Stimulated activated CD4-positive, alpha-beta T cell treated with anti-CD3 and anti-CD28 coated beads, Interleukin-15, amount 100 ng/mL, for 48 hours (primary cell): ENCODE results near the gene C4orf33.
"Not testable (repeated sequence)": the region's sequence is repeated elsewhere in the genome, so short reads cannot be mapped to it uniquely, and the experiment has no call there.

Source experiments
- DNase-seq, 2 donors: peaks; one replicate each; pipeline ENCODE4 v3.0.0-alpha.2; 2020; ENCODE audit warnings: low read depth in 2 of 2

Gene C4orf33, protein sequence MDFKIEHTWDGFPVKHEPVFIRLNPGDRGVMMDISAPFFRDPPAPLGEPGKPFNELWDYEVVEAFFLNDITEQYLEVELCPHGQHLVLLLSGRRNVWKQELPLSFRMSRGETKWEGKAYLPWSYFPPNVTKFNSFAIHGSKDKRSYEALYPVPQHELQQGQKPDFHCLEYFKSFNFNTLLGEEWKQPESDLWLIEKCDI

DNA sequence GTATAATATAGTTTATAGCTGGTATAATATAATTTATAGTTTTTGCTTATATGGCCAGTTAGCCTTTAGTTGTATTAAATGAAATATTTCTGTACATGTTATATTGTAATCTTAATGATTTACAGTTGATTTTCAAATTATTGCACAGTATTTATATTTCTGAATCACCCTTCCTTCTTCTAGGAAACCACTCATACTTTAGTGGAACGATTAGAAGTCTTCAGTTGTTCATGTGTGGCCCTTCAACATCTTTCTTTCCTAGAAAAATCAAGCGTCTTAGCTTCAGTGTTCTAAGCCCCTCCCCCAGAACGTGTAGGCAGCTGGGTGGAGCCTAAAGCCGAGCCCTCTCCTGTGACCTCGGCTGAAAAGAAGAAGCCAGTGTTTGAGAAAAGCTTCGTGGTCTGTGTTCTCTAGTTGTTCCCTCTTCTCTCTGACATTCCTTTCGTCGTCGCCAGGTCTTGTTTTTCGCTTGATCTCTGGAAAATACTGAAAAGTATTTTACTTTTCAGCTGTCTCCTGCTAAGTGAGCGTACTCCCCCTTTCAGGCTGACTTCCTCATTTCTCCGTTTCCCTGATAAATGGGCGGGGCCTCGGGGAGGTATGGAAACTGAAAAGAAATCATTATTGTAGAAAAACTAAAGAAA, at the start of gene C4orf33:
TSS of gene C4orf33 (plus strand) at position 342 of the 644 bp plus-strand sequence. CDS start 6,459 bp downstream, outside the sequence.
- peak; percentile 49 to 71 for DNase-seq

GRCh38 chr4:129059028-129059427, 36.9 kb upstream of the C4orf33 start:
- DNase-seq = no peak

GRCh38 chr4:129062580-129062979, 33.4 kb upstream of the C4orf33 start:
- DNase-seq = no peak

DNA sequence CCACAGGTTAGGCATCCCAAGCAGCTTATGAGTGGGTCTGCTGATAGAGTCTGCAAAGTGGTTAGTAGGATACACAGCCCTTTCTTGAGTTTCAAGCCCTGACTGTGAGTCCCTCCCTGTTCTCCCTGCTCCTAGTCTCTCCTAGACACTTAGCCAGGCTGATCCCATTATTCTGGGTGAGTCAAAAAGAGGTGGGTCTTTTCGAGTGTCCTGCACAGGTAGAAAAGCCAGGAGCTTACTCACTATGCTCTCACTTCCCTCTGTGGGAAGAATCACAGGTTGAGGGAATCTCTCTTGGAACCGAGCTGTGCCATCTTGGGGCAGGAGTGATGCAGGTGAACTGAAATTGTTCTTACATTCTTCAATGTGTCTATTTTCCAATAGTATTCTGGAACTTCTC, 32.3 kb upstream of the C4orf33 start:
- DNase-seq = no peak

- no peak for DNase-seq
These were observed 31.2 kb upstream of the C4orf33 start for GRCh38 chr4:129064717-129065116.

DNA sequence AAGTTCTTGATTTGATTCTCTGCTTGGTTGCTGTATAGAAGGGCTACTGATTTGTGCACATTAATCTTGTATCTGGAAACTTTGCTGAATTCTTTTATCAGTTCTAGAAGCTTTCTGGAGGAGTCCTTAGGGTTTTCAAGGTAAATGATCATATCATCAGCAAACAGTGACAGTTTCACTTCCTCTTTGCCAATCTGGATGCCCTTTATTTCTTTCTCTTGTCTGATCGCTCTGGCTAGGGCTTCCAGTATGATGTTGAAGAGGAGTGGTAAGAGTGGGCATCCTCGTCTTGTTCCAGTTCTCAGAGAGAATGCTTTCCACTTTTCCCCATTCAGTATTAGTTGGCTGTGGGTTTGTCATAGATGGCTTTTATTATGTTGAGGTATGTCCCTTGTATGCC, 26.4 kb upstream of the C4orf33 start:
- DNase-seq = not testable (repeated sequence)

GRCh38 chr4:129077326-129077725, 18.6 kb upstream of the C4orf33 start:
- DNase-seq = no peak

- no peak for DNase-seq
These were observed 15.8 kb upstream of the C4orf33 start for GRCh38 chr4:129080129-129080528.

- no peak for DNase-seq
These were observed 13.7 kb upstream of the C4orf33 start for GRCh38 chr4:129082302-129082701.

GRCh38 chr4:129085472-129085871, 10.5 kb upstream of the C4orf33 start:
- DNase-seq = no peak

DNA sequence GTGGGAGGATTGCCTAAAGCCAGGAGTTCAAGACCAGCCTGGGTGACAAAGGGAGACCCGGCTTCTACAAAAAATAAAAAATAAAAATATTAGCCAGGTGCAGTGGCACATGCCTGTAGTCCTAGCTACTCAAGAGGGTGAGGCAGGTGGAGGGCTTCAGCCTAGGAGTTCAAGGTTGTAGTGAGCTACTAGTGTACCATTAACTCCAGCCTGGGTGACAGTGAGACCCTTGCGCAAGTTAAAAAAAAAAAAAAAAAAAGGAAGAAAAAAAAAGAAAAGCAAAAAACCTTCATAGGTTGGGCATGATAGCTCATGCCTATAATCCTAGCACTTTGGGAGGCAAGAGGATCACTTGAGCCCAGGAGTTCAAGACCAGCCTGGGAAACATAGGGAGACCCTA, 8.4 kb upstream of the C4orf33 start:
- DNase-seq = no peak

GRCh38 chr4:129092631-129093190, 3.2 kb upstream of the C4orf33 start:
- DNase-seq = no peak

DNA sequence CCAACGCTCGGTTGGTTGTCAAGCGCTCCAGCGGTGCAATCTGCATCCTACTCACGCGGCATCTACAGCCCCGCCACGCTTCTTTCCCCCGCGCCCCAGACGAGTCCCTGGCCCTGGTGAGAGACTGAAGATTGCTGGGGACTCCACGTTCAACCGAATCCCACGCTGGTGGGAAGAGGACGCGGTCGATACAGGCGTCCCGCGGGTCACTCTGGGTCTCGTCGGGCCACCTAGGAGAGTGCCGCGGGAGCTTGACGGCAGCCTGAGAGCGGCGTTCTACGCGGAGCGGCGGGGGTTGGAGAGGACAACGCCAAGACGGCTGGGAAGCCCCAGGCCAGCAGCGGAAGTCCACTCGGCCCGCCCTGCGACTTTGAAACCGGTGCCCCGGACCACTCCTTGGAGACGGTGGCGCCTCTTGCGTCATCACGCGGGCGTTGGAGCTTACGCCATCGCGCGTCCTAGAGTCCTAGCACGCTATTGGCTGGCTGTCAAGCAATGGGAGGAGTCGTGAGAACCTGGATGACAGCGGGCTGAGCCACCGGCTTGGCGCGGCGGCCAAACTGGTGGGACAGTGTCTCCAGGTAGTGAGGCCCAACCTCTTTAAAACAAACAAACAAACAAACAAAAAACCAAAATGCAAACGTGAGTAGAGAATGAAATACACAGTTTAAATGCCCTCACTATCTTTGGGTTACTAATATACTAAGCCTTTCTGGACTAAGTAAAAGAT, 2.6 kb upstream of the C4orf33 start, which contains the start of gene SCLT1:
TSS of gene SCLT1 (minus strand) at position 349 of the 730 bp plus-strand sequence. CDS start 436 bp downstream, outside the sequence.
- peak; percentile 94 to 96 for DNase-seq

- DNase-seq = no peak
These were observed 1.6 kb upstream of the C4orf33 start for GRCh38 chr4:129094347-129094746.

DNA sequence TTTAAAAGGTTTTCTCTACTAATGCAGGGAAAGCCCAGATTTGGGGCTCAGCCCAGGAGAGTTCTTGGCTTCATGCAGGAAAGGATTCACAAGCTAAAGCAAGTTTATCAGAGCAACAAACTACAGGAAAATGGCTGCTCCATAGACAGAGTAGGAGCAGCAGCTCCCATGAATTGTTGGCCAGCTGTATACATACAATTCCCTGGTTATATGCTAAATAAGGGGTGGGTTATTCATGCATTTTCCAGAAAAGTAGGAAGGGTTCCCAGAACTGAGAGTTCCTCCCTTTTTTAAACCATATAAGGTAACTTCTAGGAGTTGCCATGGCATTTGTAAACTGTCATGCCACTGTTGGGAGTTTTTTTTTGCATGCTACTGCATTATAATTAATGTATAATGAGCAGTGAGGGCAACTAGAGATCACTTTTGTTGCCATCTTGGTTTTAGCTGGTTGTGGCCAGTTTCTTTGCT, 2.6 kb downstream of the C4orf33 start:
- DNase-seq = no peak

DNA sequence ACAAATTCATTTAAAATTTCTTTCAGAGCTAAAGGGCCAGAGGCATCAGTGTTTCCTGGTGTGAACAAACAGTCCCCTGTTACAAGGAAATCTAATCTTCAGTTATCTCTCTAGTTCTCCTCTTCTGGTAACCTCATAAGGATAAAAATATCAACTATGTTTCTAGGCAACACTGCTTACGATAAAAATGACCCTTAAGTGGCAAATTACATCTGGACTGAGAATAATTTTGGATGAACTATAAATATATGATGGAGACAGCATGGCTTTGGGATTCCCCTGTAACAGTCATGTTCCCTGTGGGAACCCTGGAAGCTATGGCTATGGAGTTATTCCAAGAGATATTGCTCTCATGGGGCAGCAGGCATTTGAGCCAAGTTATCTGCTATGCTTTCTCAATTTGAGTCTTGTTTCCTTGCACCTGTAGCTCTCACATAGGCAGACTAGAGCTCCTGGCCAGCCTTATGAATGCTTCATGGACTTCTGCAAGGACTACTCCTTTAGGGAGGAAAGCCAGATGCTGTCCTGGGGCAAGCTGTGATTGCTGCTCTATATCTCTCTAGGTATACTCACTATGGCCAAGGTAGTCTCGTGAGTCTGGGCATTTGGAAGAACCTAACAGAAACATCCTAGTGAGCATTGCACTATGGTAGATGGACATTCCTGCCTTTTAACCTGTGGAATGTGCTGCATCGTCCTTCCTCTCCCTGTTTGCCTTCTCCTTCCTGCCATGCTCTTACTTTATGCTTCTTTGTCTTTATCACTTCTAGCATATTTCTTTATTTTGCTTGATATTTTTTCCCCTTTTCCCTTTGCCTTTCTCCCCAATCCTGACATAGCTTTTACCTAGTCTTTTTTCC, 14.2 kb downstream of the C4orf33 start:
- no peak for DNase-seq

- no peak for DNase-seq
These were observed 15.0 kb downstream of the C4orf33 start for GRCh38 chr4:129110931-129111330.

GRCh38 chr4:129111919-129112318, 16.0 kb downstream of the C4orf33 start:
- no peak for DNase-seq

DNA sequence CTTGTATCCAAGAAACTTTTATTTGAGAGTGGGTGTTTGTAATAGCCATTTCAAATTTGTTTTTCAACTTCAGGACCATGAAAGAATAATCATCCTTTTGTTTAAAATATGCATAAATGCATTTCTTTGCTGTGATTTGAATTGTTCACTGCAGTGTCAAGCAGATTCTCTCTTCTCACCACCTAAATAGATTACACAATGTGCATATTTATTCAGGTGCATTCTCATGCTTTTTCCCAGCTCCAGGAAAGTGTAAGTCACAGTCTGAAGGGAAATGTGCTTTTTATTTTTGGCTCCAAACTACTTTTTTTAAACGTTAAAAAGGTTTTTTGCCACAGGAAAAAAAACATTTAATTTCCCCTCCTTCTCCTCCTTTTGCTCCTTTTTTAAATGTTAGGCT, 17.5 kb downstream of the C4orf33 start:
- DNase-seq = no peak

GRCh38 chr4:129113919-129114318, 18.0 kb downstream of the C4orf33 start:
- DNase-seq = no peak

- DNase-seq = no peak
These were observed 21.8 kb downstream of the C4orf33 start for GRCh38 chr4:129117705-129118104.
